Heart left ventricle (tissue), 16 donors: ENCODE results near the gene CCDC69. TPM values are rescaled to one million over a fixed set of nuclear protein-coding genes. Genes with fewer than 3 reads are reported as not detected.

Experiments used
- ATAC-seq, 4 donors: fragments of 200-7000 bp; cut with Tn5 transposase; one replicate each; pipeline ENCODE4 v1.9.1; 2020 to 2022; ENCODE audit warnings: moderate library complexity in 4 of 4, mild to moderate bottlenecking in 3 of 4, moderate number of reproducible peaks in 1 of 4
- DNase-seq, 5 donors: peaks; one replicate each; pipeline ENCODE4 v3.0.0-alpha.2; 2020
- H3K27ac ChIP-seq, 12 donors: fragments of 200-600 bp; sonication (generic) in 4 of 12; one replicate each; pipeline versions ENCODE4 v1.5.0 to v1.8.0; 2016 to 2022; ENCODE audit warnings: mild to moderate bottlenecking in 2 of 12
- H3K27me3 ChIP-seq, 9 donors: fragments of 200-600 bp; sonication (generic) in 2 of 9; one replicate each; pipeline versions ENCODE4 v1.5.1 to v1.8.0; 2016 to 2022; ENCODE audit warnings: mild to moderate bottlenecking in 3 of 9
- H3K36me3 ChIP-seq, 9 donors: fragments of 200-600 bp; sonication (generic) in 2 of 9; one replicate each; pipeline versions ENCODE4 v1.5.0 to v1.8.0; 2018 to 2022; ENCODE audit warnings: mild to moderate bottlenecking in 2 of 9
- H3K4me1 ChIP-seq, 12 donors: fragments of 200-600 bp; sonication (generic) in 4 of 12; one replicate each; pipeline versions ENCODE4 v1.5.0 to v1.8.0; 2016 to 2022; ENCODE audit warnings: mild to moderate bottlenecking in 3 of 12
- H3K4me3 ChIP-seq, 12 donors: fragments of 200-600 bp; sonication (generic) in 4 of 12; one replicate each; pipeline versions ENCODE4 v1.5.0 to v1.8.0; 2017 to 2022; ENCODE audit warnings: mild to moderate bottlenecking in 9 of 12, moderate library complexity in 4 of 12
- H3K9me3 ChIP-seq, 12 donors: fragments of 200-600 bp; sonication (generic) in 4 of 12; one replicate each; pipeline versions ENCODE4 v1.5.0 to v1.8.0; 2016 to 2022; ENCODE audit warnings: mild to moderate bottlenecking in 1 of 12
- POLR2A ChIP-seq, 2 donors: fragments of 450-650 bp; IDR thresholded peaks; one replicate each; pipeline ENCODE4 v1.6.1; 2017; ENCODE audit warnings: antibody characterized with exemption in 2 of 2, mild to moderate bottlenecking in 2 of 2, moderate library complexity in 2 of 2
- WGBS, 4 donors: extraction: QIAGEN DNeasy Blood & Tissue Kit in 2 of 4; methylation state at CpG; one replicate each; pipeline versions ENCODE4 v1.1.5 to v1.1.7; 2013 to 2018; 5-methylcytosine and 5-hydroxymethylcytosine counted together
- intact Hi-C, 10 donors: fragments of 100-400 bp; cut with DNase I; formaldehyde crosslinking; loops; one replicate each; pipeline versions ENCODE4 v1.11.1 to v1.14.2; 2022
- polyA plus RNA-seq, 2 donors: library from polyadenylated mRNA; stranded (reverse); fragments of 200-250 nt; gene quantifications; one replicate each; pipeline ENCODE4 v1.2.3, GENCODE V29; 2013
- total RNA-seq, 9 donors: library from RNA; depleted of rRNA in 2 of 9; stranded (reverse); fragments of >200 nt in 2 of 9; fragmentation: NEBNext Ultra II Directional in 3 of 9; extraction: Animal tissue kit (Norgen Biotek cat#: 25700) in 3 of 9; gene quantifications; one replicate each; pipeline versions ENCODE4 v1.1.0 to v1.2.4, GENCODE V29; 2016 to 2023
- TF ChIP-seq, protein P1 (sequence below), 12 donors: fragments of 200-600 bp; sonication (generic) in 4 of 12; IDR thresholded peaks; one replicate each; pipeline versions ENCODE4 v1.5.0 to v1.8.0; 2018 to 2022; ENCODE audit warnings: antibody characterized with exemption in 12 of 12, mild to moderate bottlenecking in 5 of 12
- donor health status: ischemic (EF 13 %, LVEDD 7.1; RV severe dilation, severe dysfunction).
- donor health status: healthy with polysubstance abuse.
- donor health status: DM: no; HTN: yes; CAD: no.
- donor health status: DM: no; HTN: no; CAD: no.
- donor health status: ischemic (EF 25% LVEDD 6.9; RV normal size, moderate dysfunction).
- donor health status: ischemic (EF 25% LVEDD 5.7; RV mildly dilated, moderate dysfunction).
- donor health status: healthy.
- donor health status: DM: yes; HTN: yes; CAD: no.
- donor health status: ischemic (EF 35%, LVEDD 5.7; RV mildly dilated, moderate dysfunction).
- donor health status: nonischemic (EF 11% LVEDD 7.7; RV severe dilation, severe dysfunction).
- donor health status: DM: yes; HTN: yes; CAD: no.
- donor health status: PGD.
- donor health status: ischemic (EF 29% LVEDD 5.4; RV normal size, mild dysfunction).
- donor health status: nonischemic (EF 23%, LVEDD 6.1; RV moderate dilation, normal function).

Gene CCDC69
- total and polyA plus RNA-seq, 11 donors, result 82.5 to 245 (median 119) TPM

DNA sequence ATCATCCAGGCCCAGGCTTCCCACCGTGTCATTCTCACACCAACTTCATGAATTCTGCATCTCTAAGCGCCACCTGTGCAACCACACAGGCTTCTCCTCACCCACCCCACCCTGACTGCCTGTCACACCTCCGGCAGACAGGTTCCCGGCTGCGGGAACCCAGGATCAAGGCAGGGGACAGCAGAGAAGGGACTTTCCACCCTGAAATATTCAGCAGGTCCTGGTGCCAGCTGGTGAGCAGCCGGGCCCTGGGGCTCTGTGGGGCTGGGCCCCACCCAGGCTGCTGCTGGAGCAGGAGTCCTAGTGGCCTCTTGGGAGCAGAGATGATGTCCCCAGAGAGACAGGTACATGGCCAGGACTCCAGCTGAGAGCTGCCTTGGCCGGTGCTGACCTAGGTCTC lies 79.0 kb downstream of the CCDC69 start:
- WGBS, 4 donors, result 62 to 73% (median 67%) methylated on average over 4 to 7 of the region's 7 CpGs
- H3K27ac ChIP-seq, result no peak overlapping the region
- peaks cover 5 to 97% (median 53%) of the 10 kb centered on the region in 12 donors for H3K4me1 ChIP-seq

DNA sequence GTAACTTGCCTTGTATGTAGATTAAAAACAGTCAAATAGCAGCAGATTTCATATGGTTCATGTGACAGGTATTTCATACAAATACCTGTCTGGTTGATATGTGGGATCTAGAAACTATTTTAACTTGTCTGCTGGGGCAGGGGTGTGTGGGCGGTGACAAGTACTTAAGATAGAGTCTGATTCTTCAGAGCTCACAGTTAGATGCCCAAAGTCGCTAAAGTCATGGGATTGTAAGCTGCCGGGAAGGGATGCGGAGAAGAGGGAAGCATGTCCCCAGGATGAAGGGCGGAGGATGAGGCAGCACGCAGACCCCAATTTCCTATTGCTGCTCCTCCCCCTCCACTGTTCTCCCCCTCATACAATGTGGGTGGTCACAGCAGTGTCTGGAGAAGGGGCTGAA lies 79.6 kb downstream of the CCDC69 start:
- Histone ChIP-seq H3K4me1 (peaks cover 3 to 97% (median 50%) of the 10 kb centered on the region in 12 donors), H3K27me3 (no peaks in the 10 kb centered on the region), H3K4me3 (no peak overlapping the region), H3K36me3 (peaks cover 0 to 81% (median 45%) of the 10 kb centered on the region in 9 donors), H3K27ac (no peak overlapping the region), H3K9me3 (no peaks in the 10 kb centered on the region)
- ATAC-seq, result no peak
- DNase-seq, result no peak
- TF ChIP-seq POLR2A (IDR thresholded peaks at IDR 0.05), result no peak
- TF ChIP-seq, protein P1, sequence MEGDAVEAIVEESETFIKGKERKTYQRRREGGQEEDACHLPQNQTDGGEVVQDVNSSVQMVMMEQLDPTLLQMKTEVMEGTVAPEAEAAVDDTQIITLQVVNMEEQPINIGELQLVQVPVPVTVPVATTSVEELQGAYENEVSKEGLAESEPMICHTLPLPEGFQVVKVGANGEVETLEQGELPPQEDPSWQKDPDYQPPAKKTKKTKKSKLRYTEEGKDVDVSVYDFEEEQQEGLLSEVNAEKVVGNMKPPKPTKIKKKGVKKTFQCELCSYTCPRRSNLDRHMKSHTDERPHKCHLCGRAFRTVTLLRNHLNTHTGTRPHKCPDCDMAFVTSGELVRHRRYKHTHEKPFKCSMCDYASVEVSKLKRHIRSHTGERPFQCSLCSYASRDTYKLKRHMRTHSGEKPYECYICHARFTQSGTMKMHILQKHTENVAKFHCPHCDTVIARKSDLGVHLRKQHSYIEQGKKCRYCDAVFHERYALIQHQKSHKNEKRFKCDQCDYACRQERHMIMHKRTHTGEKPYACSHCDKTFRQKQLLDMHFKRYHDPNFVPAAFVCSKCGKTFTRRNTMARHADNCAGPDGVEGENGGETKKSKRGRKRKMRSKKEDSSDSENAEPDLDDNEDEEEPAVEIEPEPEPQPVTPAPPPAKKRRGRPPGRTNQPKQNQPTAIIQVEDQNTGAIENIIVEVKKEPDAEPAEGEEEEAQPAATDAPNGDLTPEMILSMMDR (IDR thresholded peaks at IDR 0.05), result no peak
- intact Hi-C loops, result no loop called here
- 44 to 73% (median 56%) methylated on average over 6 of the region's 6 CpGs for WGBS, 4 donors

More for the DNA sequence above, 79.0 kb downstream of the CCDC69 start:
- H3K36me3 ChIP-seq, result peaks cover 0 to 74% (median 39%) of the 10 kb centered on the region in 9 donors
- TF ChIP-seq, protein P1 (IDR thresholded peaks at IDR 0.05), result no peak
- no peak for TF ChIP-seq POLR2A (IDR thresholded peaks at IDR 0.05)
- H3K9me3 ChIP-seq, result no peaks in the 10 kb centered on the region
- ATAC-seq, result no peak
- no peaks in the 10 kb centered on the region for H3K27me3 ChIP-seq
- intact Hi-C loops, result no loop called here
- H3K4me3 ChIP-seq, result no peak overlapping the region
- DNase-seq, result no peak

DNA sequence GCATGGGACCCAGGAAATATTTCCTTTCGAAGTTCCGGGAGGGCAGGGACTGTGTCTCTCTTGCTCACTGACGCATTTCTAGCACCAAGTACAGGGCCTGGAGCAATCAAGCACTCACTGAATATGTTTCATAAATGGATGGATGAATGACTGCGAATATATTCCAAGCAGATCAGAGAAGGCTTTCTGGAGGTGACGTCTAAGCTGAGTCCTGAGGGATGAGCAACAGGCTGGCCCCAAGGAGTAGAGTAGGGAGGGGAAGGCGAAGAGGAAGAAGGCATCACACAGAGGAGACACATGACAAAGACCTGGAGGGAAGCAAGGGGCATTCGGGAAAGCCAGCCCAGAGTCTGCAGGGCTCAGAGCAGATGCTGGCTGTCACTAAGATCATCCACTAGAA lies 80.2 kb downstream of the CCDC69 start:
- Histone ChIP-seq H3K27ac (no peak overlapping the region), H3K4me3 (no peak overlapping the region), H3K4me1 (peaks cover 3 to 90% (median 50%) of the 10 kb centered on the region in 12 donors), H3K36me3 (peaks cover 0 to 87% (median 52%) of the 10 kb centered on the region in 9 donors), H3K27me3 (no peaks in the 10 kb centered on the region), H3K9me3 (no peaks in the 10 kb centered on the region)
- no peak for TF ChIP-seq POLR2A (IDR thresholded peaks at IDR 0.05)
- TF ChIP-seq, protein P1 (IDR thresholded peaks at IDR 0.05), result no peak
- DNase-seq (no peak), ATAC-seq (no peak)
- WGBS, 4 donors, result 70 to 84% (median 73%) methylated on average over 7 of the region's 7 CpGs
- intact Hi-C loops, result no loop called here

DNA sequence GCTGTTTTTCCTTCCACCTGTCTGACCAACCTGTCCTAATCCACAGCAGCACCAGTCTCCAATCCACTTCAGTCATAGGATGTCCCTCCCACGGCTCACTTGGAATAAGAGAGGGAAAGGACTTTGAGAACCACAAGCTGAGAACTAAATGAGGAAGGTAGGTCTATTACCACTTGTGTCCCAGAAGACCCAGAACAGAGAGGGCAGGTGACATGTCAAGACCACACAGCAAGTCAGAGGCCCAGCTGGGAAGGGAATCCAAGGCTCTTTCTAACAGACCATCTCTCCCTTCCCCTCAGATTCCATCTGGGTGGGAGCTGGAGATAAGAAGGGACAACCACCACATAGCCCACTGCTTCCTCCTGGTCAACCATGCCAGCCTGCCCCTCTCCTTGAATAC lies 81.0 kb downstream of the CCDC69 start:
- ATAC-seq, result no peak
- intact Hi-C loops, result no loop called here
- TF ChIP-seq POLR2A (IDR thresholded peaks at IDR 0.05), result no peak
- TF ChIP-seq, protein P1 (IDR thresholded peaks at IDR 0.05), result no peak
- H3K27ac ChIP-seq, result no peak overlapping the region
- H3K4me3 ChIP-seq, result no peak overlapping the region
- H3K9me3 ChIP-seq, result no peaks in the 10 kb centered on the region
- H3K36me3 ChIP-seq, result peaks cover 0 to 93% (median 59%) of the 10 kb centered on the region in 9 donors
- no peak for DNase-seq
- 61 to 100% (median 77%) methylated on average over 1 of the region's 1 CpG for WGBS, 4 donors
- H3K4me1 ChIP-seq, result peaks cover 3 to 89% (median 46%) of the 10 kb centered on the region in 12 donors
- no peaks in the 10 kb centered on the region for H3K27me3 ChIP-seq
